ENCODE measurements around the gene PTPN12.
"Not testable (repeated sequence)": the region's sequence is repeated elsewhere in the genome, so short reads cannot be mapped to it uniquely, and the experiment has no call there.

PTPN12 gene

DNA sequence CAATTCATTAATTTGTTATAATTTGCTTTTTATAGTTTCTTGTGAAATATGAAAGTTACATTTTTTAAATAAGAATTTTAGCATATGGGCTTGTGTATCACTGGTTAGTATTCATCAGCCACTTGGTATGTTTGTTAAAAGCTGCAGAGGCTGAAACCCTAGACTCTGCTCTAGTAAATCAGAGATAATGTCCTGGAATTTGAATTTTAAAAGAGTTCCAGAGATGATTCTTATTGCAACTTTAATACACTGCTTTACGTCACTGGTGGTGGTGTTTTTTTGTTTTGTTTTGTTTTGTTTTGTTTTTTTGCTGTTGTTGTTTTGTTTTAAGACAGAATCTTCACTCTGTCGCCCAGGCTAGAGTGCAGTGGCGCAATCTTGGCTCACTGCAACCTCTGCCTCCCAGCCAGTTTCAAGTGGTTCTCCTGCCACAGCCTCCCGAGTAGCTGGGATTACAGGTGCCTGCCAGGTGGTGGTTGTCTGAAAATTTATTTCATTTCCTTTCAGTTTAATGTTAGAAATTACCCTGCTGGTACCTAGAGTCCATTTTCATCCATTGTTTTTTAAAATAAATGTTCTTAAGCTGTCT lies 43.8 kb downstream of the PTPN12 start:
- no peak for DNase-seq

DNA sequence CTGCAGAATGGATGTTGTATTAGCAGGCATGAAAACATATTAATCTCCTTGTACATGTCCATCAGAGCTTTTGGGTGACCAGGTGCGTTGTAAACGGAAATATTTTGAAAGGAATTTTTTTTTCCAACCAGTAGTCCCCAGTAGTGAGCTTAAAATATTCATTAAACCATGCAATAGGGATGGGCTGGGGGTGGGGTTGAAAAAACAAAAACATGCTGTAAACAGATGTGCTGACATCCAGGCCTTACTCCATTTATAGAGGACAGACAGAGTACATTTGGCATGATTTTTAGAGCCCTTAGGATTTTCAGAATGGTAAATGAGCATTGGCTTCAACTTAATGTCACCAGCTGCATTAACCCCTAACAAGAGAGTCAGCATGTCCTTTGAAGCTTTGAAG lies 50.2 kb downstream of the PTPN12 start:
- no peak for DNase-seq

- DNase-seq, result no peak
These were observed 63.9 kb downstream of the PTPN12 start for GRCh38 chr7:77600952-77601351.

- no peak for DNase-seq
These were observed 69.5 kb downstream of the PTPN12 start for GRCh38 chr7:77606562-77606961.

DNA sequence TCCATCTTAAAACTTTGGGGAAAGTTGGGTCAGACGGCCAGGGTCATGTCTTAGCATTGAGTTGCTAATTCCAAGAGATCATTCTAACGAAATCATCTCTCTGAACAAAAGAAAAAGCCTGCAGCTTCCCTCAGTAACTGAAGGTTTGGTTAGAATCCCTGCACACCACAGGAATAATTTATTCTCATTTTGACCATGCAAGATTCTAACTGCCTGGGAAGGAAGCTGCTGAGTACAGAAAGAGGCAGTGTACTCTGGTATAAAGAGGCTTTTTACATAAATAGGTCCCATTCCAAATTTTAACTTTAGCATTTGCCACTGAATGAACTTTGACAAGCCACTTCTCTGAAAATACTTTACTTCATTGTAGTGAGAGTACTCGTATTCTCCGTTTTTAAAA lies 82.2 kb downstream of the PTPN12 start:
- no peak for DNase-seq

DNA sequence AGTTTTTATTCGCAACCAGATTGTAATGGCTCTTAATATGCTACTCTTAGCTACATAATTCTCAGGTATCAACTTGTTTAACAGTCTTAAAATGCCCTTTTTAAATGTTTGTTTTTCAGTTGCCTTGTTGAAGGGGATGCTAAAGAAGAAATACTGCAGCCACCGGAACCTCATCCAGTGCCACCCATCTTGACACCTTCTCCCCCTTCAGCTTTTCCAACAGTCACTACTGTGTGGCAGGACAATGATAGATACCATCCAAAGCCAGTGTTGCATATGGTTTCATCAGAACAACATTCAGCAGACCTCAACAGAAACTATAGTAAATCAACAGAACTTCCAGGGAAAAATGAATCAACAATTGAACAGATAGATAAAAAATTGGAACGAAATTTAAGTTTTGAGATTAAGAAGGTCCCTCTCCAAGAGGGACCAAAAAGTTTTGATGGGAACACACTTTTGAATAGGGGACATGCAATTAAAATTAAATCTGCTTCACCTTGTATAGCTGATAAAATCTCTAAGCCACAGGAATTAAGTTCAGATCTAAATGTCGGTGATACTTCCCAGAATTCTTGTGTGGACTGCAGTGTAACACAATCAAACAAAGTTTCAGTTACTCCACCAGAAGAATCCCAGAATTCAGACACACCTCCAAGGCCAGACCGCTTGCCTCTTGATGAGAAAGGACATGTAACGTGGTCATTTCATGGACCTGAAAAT lies 89.7 kb downstream of the PTPN12 start:
- DNase-seq, result no peak

- no peak for DNase-seq
These were observed 90.2 kb downstream of the PTPN12 start for GRCh38 chr7:77627309-77627676.

DNA sequence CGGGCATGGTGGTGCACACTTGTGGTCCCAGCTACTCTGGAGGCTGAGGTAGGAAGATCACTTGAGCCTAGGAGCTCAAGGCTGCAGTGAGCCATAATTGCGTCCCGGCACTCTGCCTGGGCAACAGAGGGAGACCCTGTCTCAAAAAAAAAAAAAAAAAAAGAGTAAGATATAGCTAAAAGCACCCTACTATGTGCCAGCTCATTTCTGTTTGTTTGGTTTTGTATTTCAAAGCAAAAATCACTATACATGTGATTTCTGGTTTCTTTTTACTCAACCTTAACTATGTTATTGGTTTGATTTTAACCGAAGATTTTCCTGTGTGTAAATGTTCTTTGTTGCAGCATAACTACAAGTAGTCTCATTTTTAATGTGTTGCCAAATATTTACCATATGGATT lies 92.7 kb downstream of the PTPN12 start:
- no peak for DNase-seq

DNA sequence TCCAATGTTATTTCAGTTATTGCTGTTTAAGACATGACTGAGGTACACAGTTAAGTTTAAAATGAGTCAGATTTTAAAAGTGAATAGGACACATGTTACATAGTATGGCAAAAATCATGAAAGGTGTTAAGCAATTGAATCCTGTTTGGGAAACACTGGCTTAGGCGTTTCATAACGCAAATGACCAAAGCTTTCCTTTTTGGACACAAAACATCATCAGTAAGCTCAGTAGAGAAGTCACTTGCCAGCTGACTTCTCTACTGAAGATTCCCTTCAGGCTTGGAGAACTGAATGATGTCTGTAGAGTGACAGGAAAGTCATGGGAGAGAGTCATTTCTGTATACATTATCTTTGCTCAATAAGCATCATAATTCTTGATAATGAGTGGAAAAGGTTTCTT lies 94.7 kb downstream of the PTPN12 start:
- no peak for DNase-seq

- no peak for DNase-seq
These were observed 107.7 kb downstream of the PTPN12 start for GRCh38 chr7:77644774-77645173.

DNA sequence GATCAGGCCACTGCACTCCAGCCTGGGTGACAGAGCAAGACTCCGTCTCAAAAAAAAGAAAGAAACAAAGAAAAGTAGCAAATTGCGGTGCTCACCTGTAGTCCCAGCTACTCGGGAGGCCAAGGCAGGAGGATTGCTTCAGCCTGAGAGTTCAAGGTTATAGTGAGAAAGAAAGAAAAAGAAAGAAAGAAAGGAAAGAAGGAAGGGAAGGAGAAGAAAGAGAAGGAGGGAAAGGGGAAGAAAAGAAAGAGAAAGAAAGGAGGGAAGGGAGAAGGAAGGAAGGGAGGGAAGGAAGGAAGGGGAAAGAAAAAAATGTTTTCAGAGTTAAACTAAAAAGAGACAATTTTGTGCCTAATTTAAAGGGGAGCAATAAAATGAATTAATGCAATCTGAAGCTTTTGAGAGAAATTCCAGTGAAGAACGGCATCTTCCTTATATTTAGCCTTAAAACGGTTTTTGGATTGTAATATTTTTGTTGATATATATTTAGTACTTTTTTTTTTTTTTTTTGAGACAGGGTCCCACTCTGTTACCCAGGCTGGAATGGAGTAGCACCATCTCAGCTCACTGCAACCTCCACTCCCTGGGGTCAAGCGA lies 111.7 kb downstream of the PTPN12 start:
- no peak for DNase-seq

DNA sequence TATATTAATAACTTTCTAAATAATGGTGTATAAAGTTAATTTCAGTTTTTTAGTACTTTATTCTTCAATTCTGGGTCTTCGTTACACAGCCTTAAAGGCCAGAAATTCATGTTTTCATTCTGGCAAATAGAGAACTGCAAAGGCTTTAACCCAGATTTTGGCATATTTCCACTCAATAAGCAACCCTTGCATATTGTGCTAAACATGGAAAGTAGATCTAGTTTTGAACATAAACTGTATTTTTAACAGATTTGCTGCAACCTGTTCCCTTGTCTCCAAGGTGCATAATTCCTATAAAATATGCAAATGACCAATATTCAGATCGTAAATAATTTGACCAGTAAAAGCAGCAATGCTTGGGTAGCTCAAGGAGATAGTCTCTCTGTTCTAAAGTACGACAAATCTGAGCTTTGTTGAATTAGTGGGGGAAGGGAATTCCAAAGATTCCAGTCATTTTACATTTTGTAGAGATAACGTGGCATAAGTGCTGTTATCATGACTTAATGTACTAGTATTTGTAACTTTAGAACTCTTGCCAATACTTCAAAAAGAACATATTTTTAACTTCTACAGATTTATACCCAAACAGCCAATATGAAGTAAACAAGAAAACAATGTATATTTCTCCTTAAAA lies 112.7 kb downstream of the PTPN12 start:
- DNase-seq, result no peak

DNA sequence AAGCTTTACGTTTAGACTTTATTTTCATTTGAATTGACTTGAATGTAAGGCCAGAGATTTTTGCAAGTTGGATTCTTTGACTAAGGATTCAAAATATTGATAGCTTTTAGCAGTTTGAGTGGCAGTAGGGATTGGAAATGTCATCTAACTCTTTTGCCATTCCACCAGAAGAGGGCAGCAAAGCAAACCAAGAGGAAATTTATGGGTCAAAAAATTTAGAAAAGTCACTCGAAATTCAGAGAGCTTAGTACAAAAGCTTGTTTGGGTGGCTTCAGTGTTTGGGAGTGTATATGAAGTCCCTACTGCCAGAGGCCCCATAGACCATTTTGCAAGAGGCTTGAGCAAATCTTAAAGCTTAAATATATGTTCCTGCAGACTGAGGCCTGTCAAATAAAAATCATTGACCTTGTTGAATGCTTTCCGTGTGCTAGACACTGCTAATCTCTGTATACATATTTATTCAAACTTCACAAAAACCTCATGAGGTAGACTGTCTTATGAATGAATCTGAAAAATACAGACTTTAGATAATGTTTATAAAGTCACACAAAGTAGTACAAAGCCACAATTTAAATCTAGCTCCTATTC lies 114.6 kb downstream of the PTPN12 start:
- no peak for DNase-seq

DNA sequence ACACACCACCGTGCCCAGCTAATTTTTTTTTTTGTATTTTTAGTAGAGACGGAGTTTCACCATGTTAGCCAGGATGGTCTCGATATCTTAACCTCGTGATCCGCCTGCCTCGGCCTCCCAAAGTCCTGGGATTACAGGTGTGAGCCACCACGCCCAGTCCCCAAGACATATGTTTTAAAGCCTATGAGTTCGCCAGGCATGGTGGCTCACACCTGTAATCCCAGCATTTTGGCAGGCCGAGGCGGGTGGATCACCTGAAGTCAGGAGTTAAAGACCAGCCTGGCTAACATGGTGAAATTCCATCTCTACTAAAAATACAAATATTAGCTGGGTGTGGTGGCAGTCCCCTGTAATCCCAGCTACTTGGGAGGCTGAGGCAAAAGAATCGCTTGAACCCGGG lies 115.7 kb downstream of the PTPN12 start:
- not testable (repeated sequence) for DNase-seq

- no peak for DNase-seq
These were observed 116.5 kb downstream of the PTPN12 start for GRCh38 chr7:77653572-77653971.

DNA sequence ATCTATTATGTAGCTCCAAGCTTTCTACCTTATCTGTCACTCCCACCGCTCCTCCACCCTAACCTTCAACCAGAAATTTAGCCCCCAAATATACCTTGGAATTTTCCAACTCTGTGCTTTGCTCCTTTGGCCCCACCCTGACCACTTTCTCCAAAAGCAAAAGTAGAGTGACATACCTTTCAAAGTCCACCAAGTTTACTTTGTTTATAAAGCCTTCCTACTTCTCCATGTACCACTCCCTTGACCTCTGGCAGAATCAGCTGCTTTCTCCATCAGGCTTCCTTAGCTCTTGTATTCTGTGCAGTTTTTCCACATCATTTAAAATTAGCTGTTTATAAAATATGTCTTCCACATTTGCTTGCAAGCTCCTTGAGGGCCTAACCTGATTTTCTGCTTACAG lies 118.3 kb downstream of the PTPN12 start:
- DNase-seq, result no peak

- no peak for DNase-seq
These were observed 118.9 kb downstream of the PTPN12 start for GRCh38 chr7:77655836-77656455.

DNA sequence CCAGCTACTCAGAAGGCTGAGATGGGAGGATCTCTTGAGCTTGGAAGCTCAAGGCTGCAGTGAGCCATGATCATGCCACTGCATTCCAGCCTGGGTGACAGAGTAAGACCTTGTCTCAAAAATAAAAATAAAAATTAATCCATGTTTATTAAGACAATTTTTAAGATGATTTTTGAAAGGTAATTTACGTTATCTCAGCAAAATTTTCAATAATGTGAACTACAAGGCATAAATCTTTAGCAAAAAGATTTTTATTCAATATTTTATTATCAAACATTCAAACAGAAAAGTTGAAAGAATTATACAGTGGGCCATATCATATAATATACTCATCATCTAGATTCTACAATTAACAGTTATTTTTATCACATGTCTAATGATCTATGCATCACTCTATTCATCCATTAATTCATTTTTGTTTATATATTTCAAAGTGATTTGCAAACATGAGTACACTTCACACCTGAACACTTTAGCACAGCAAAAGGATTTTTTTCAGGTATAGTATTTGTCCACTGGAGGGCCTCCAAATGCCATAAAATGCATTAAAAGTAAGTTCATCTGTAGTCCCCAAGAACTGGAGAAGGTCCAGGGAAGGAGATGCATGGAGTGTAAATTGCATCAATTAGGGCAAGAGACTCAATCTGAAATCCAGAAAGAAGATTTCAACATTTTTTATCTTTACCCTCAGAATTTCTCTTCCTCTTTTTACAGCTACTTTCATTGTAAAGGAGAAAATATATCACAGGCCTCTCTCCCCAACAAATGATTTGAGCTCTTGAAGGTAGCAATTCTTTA lies 120.5 kb downstream of the PTPN12 start:
- DNase-seq, result no peak

DNA sequence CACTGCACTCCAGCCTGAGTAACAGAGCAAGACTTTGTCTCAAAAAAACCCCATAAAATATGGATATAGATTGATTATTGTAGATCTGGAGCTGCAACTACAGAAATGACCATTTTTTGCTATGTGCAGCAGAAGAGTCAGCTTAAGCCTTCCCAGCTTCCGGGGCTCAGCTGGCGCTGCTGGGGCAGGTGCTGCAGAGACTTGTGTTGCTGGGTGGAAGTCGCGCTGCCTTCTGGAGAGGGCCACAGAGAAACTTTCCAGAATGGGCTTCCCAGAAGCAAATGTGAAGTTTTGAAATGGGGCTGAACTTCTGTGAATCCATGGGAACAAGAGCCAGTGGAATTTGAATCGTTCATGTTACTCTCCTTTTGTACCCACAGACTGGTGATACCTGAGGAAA lies 121.8 kb downstream of the PTPN12 start:
- DNase-seq, result no peak

DNA sequence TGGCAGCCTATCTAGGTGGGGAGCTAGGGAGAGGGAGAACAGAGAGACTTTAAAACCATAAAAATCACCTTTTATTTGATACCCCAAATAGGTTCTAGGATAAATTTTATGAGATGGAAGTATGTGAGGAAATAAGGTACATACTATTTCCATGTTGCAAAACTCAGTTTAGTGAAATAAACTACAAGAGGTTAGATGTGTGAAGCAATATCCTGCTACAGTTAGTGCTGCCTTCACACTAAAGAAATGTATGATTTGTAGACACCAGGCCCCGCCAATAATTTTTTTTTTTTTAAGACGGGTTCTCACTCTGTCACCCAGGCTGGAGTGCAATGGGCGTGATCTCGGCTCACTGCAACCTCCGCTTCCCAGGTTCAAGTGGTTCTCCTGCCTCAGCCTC lies 124.7 kb downstream of the PTPN12 start:
- DNase-seq, result no peak

DNA sequence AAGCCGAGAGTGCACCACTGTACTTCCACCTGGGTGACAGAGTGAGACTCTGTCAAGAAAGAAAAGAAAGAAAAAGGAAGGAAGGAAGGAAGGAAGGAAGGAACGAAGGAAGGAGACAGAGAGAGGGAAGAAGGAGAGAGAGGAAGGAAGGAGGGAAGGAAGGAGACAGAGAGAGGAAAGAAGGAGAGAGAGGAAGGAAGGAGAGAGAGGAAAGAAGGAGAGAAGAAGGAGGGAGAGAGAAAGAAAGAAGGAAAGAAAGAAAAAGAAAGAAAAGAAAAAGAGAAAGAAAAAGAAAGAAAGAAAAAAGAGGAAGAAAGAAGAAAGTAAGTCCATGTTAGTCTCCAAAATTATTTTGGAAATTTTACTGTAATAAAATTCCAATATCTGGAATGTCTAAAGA lies 125.8 kb downstream of the PTPN12 start:
- no peak for DNase-seq

- DNase-seq, result no peak
These were observed 127.6 kb downstream of the PTPN12 start for GRCh38 chr7:77664715-77665114.

DNA sequence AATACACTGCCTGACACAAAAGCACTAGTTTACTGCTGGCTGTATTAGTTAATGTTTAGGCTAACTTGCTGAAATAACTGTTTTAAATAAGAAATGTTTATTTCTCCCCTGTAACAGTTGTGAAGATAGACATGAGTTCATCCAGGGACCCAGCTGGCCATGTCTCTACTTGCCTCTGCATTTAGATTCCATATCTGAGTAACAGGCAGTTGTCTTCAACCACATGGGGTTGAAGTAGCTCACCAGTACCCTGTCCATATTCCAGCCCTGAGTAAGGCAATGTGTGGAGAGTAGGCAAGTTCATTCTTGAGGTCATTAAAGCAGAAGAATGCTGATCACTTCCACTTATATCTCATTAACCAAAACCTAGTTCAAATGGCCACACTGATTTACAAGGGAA lies 128.1 kb downstream of the PTPN12 start:
- DNase-seq, result no peak
